Natural killer cell treated with Interleukin-12 subunit alpha and Interleukin-12 subunit beta and Interleukin-15 and Interleukin-18, amount 100 ng/mL, for 72 hours (primary cell): ENCODE measurements around the gene MYLK2. TPM values are rescaled to one million over a fixed set of nuclear protein-coding genes. Genes with fewer than 3 reads are reported as not detected.

ENCODE experiments used
- ATAC-seq, 2 donors: fragments of 150-1000 bp; cut with Tn5 transposase in 1 of 2; sonication (Bioruptor Pico), chemical (Tn5 transposase) in 1 of 2; 2 replicates each; pipeline ENCODE4 v1.10.0; 2021
- DNase-seq: peaks from one replicate; pipeline ENCODE4 v3.0.0; 2022; ENCODE audit warnings: low spot score
- H3K27ac Mint-ChIP-seq, 2 donors: 1 replicate in 1 of 2; 2 replicates in 1 of 2; pipeline ENCODE4 v1.8.0; 2022; ENCODE audit warnings: mixed read lengths in 2 of 2, mild to moderate bottlenecking in 1 of 2, moderate library complexity in 1 of 2
- H3K27me3 Mint-ChIP-seq, 2 donors: 1 replicate in 1 of 2; 2 replicates in 1 of 2; pipeline ENCODE4 v1.8.0; 2022; ENCODE audit warnings: mixed read lengths in 2 of 2
- H3K36me3 Mint-ChIP-seq: one replicate; pipeline ENCODE4 v1.8.0; 2022; ENCODE audit warnings: mixed read lengths
- H3K4me1 Mint-ChIP-seq, 2 donors: 1 replicate in 1 of 2; 2 replicates in 1 of 2; pipeline ENCODE4 v1.8.0; 2022; ENCODE audit warnings: low read depth in 2 of 2, mixed read lengths in 2 of 2, mild to moderate bottlenecking in 1 of 2
- H3K4me3 Mint-ChIP-seq: one replicate; pipeline ENCODE4 v1.8.0; 2022; ENCODE audit warnings: mixed read lengths
- H3K9me3 Mint-ChIP-seq: 2 replicates; pipeline ENCODE4 v1.8.0; 2022; ENCODE audit warnings: mixed read lengths
- total RNA-seq, 2 donors: library from RNA; stranded (reverse); gene quantifications; one replicate each; pipeline ENCODE4 v1.2.3, GENCODE V29; 2022

MYLK2 gene
- 1 to 10 TPM in 1 of 2 donors, under 1 TPM in 1; 0.98 to 1.8 TPM for total RNA-seq

DNA sequence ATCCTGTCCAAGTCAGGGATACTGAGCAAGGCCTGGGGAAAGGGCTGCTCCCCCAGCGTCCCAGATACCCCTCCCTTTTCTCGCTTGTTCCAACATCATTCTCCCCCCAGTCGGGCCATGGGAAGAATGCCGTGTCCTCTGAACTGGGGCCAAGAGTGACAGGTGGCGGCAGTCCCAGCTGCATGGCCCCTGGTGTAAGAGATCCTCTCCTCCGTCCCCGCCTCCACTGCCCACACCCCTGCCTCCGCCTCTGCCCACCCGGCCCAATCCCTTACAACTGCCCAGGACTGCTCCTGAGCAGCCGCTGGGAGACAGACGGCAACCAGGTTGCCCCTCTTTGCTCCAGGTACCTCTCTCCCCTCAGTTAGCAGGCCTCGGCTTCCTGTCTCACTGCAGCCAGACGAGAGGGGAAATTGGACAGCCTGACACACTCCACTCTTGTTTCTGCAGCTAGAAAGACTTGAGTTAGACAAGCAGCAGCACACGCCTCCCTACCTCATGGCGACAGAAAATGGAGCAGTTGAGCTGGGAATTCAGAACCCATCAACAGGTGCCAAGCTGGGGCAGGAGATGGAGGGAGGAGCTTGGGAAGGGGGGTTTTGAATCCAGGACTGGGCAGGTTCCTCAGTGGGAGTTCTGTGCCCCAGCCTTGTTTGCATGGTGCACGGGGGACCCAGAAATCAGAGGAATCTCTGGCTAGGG is at the start of gene MYLK2:
Gene MYLK2 (plus strand): TSS at position 274 of the 702 bp plus-strand sequence. CDS start 225 bp downstream, at position 499.
- ATAC-seq (no peak), DNase-seq (no peak)
- Mint-ChIP-seq H3K4me3 (no peak within 1 kb of the TSS), H3K9me3 (no peaks in the 10 kb centered on the region), H3K4me1 (peaks cover 0 to 4% of the 10 kb centered on the region in 2 donors), H3K27me3 (peaks cover 0 to 7% of the 10 kb centered on the region in 2 donors), H3K36me3 (no peaks in the 10 kb centered on the region), H3K27ac (no peak within 1 kb of the TSS)

GRCh38 chr20:31769681-31770080 is 49.5 kb upstream of the MYLK2 start:
- H3K27ac Mint-ChIP-seq: peak overlapping the region in 1 of 2 donors; percentile 47
- peaks cover 16% of the 10 kb centered on the region for H3K36me3 Mint-ChIP-seq
- no peak for DNase-seq
- H3K4me1 Mint-ChIP-seq: peaks cover 8 to 14% of the 10 kb centered on the region in 2 donors
- no peak overlapping the region for H3K4me3 Mint-ChIP-seq
- H3K27me3 Mint-ChIP-seq: no peaks in the 10 kb centered on the region
- ATAC-seq: no peak
- no peaks in the 10 kb centered on the region for H3K9me3 Mint-ChIP-seq

DNA sequence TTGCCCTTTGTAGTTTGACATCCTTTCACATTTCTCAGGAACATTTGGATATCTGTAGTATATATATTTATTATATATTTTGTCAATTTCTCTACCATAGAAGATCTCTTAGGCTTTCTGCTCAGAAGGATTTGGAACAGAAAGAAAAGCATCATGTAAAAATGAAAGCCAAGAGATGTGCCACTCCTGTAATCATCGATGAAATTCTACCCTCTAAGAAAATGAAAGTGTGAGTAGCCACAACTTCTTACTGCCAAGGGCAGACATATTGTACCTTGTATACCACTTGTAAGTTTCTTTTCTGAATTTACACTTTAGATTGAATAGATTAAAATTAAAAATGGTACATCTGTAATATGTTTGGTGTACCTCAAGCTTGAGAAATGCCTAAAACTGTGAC is 48.9 kb upstream of the MYLK2 start:
- peaks cover 8 to 14% of the 10 kb centered on the region in 2 donors for H3K4me1 Mint-ChIP-seq
- peak in 1 of 2 donors; percentile 46 for ATAC-seq
- no peaks in the 10 kb centered on the region for H3K9me3 Mint-ChIP-seq
- DNase-seq: no peak
- peak overlapping the region in 1 of 2 donors; percentile 47 for H3K27ac Mint-ChIP-seq
- peaks cover 17% of the 10 kb centered on the region for H3K36me3 Mint-ChIP-seq
- H3K4me3 Mint-ChIP-seq: peak overlapping the region; percentile 36
- no peaks in the 10 kb centered on the region for H3K27me3 Mint-ChIP-seq

DNA sequence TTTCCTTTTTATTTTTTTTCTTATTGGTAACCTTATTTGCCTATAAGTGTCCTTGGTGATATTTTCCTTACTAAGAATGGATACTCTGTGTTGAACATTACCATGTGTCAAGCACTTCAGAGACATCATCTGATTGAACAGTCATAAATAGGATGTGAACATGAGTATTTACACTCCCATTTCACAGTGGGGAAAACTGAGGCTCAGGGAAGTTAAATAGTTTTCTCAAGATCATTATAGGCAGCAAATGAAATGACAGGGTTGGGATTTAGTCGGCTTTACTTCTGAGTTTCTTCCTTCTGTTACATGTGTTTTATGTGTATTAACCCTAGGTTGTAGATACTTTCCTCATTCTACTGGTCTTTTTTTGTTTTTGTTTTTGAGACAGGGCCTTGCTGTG is 44.7 kb upstream of the MYLK2 start:
- ATAC-seq: no peak
- Mint-ChIP-seq H3K9me3 (no peaks in the 10 kb centered on the region), H3K36me3 (peaks cover 29% of the 10 kb centered on the region), H3K27me3 (no peaks in the 10 kb centered on the region), H3K27ac (no peak overlapping the region), H3K4me1 (peaks cover 8 to 14% of the 10 kb centered on the region in 2 donors), H3K4me3 (no peak overlapping the region)
- no peak for DNase-seq

GRCh38 chr20:31780839-31781238 is 38.3 kb upstream of the MYLK2 start:
- Mint-ChIP-seq H3K27ac (no peak overlapping the region), H3K4me1 (no peaks in the 10 kb centered on the region), H3K27me3 (no peaks in the 10 kb centered on the region), H3K4me3 (no peak overlapping the region), H3K36me3 (peaks cover 23% of the 10 kb centered on the region), H3K9me3 (no peaks in the 10 kb centered on the region)
- ATAC-seq: no peak
- no peak for DNase-seq

- no peak for ATAC-seq
- no peaks in the 10 kb centered on the region for H3K4me1 Mint-ChIP-seq
- H3K4me3 Mint-ChIP-seq: no peak overlapping the region
- H3K27ac Mint-ChIP-seq: no peak overlapping the region
- no peaks in the 10 kb centered on the region for H3K9me3 Mint-ChIP-seq
- H3K27me3 Mint-ChIP-seq: no peaks in the 10 kb centered on the region
- no peak for DNase-seq
- H3K36me3 Mint-ChIP-seq: peaks cover 23% of the 10 kb centered on the region
Observed at GRCh38 chr20:31781945-31782344, 37.2 kb upstream of the MYLK2 start.

GRCh38 chr20:31784354-31785044 is 34.7 kb upstream of the MYLK2 start:
- Mint-ChIP-seq H3K27ac (no peak overlapping the region), H3K9me3 (no peaks in the 10 kb centered on the region), H3K4me3 (no peak overlapping the region), H3K27me3 (no peaks in the 10 kb centered on the region), H3K36me3 (peaks cover 9% of the 10 kb centered on the region), H3K4me1 (peaks cover 7 to 9% of the 10 kb centered on the region in 2 donors)
- ATAC-seq (no peak), DNase-seq (no peak)

GRCh38 chr20:31785089-31785488 is 34.1 kb upstream of the MYLK2 start:
- Mint-ChIP-seq H3K9me3 (no peaks in the 10 kb centered on the region), H3K27ac (no peak overlapping the region), H3K27me3 (no peaks in the 10 kb centered on the region), H3K36me3 (peaks cover 5% of the 10 kb centered on the region), H3K4me3 (no peak overlapping the region), H3K4me1 (peaks cover 7 to 9% of the 10 kb centered on the region in 2 donors)
- no peak for DNase-seq
- no peak for ATAC-seq

DNA sequence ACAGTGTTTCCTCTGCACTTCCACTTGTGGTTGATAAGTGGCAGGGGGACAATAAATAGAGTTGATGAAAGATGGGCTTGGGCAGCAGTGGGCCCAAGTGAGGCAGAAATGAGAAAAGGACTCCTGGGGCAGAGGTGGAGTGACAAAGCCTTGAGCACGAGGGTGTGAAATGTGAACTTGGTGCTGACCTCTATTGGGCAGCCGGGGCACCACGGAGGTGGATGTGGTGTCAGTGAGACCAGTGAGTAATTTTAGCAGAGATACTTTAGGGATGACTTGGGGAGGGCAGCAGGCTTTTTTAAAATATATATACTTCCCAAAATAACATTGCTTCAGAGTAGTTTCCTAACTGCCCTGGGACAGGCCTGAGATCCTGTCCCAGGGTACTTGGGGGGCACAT is 30.6 kb upstream of the MYLK2 start:
- no peak for DNase-seq
- H3K4me1 Mint-ChIP-seq: peaks cover 7 to 9% of the 10 kb centered on the region in 2 donors
- no peak overlapping the region for H3K4me3 Mint-ChIP-seq
- peaks cover 5% of the 10 kb centered on the region for H3K36me3 Mint-ChIP-seq
- peak; percentile 61 to 78 for ATAC-seq
- no peaks in the 10 kb centered on the region for H3K27me3 Mint-ChIP-seq
- H3K9me3 Mint-ChIP-seq: no peaks in the 10 kb centered on the region
- H3K27ac Mint-ChIP-seq: no peak overlapping the region

DNA sequence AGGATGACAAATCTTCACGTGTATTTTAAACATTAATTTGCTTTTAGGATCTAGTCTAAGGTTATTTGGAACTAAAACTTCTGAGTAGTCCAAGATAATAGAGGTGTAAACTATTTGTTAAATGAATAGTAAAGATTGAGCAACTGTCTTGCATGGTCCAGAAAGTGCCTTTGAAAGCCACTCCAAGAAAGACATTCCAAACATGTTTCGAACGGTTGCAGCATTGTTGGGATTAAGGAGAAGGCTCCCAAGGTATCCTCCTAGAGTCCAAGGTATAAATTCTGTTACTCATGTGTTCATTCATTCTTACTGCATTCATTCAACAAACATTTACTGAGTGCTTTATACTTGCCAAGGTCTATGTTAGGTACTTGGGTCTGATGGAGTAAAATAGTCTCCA is 28.8 kb upstream of the MYLK2 start:
- H3K36me3 Mint-ChIP-seq: no peaks in the 10 kb centered on the region
- no peak overlapping the region for H3K27ac Mint-ChIP-seq

GRCh38 chr20:31797364-31797763 is 21.8 kb upstream of the MYLK2 start:
- ATAC-seq (no peak), DNase-seq (no peak)
- H3K4me3 Mint-ChIP-seq: no peak overlapping the region
- H3K4me1 Mint-ChIP-seq: no peaks in the 10 kb centered on the region
- no peaks in the 10 kb centered on the region for H3K36me3 Mint-ChIP-seq
- H3K27me3 Mint-ChIP-seq: no peaks in the 10 kb centered on the region
- H3K27ac Mint-ChIP-seq: no peak overlapping the region
- H3K9me3 Mint-ChIP-seq: no peaks in the 10 kb centered on the region

More for the DNA sequence above, 28.8 kb upstream of the MYLK2 start:
- ATAC-seq (no peak), DNase-seq (no peak)
- Mint-ChIP-seq H3K9me3 (no peaks in the 10 kb centered on the region), H3K4me3 (no peak overlapping the region), H3K27me3 (no peaks in the 10 kb centered on the region), H3K4me1 (peaks cover 7 to 9% of the 10 kb centered on the region in 2 donors)

GRCh38 chr20:31801508-31801907 is 17.6 kb upstream of the MYLK2 start:
- ATAC-seq (no peak), DNase-seq (no peak)
- H3K4me1 Mint-ChIP-seq: no peaks in the 10 kb centered on the region
- no peak overlapping the region for H3K4me3 Mint-ChIP-seq
- no peak overlapping the region for H3K27ac Mint-ChIP-seq
- no peaks in the 10 kb centered on the region for H3K36me3 Mint-ChIP-seq
- no peaks in the 10 kb centered on the region for H3K9me3 Mint-ChIP-seq
- no peaks in the 10 kb centered on the region for H3K27me3 Mint-ChIP-seq

- Mint-ChIP-seq H3K4me3 (no peak overlapping the region), H3K27ac (no peak overlapping the region), H3K36me3 (no peaks in the 10 kb centered on the region), H3K4me1 (no peaks in the 10 kb centered on the region), H3K9me3 (no peaks in the 10 kb centered on the region), H3K27me3 (no peaks in the 10 kb centered on the region)
- DNase-seq (no peak), ATAC-seq (no peak)
Observed at GRCh38 chr20:31803552-31804291, 15.4 kb upstream of the MYLK2 start.
